CD1c-positive myeloid dendritic cell (primary cell): Measurements from ENCODE around the gene LBX1.
A peak's percentile ranks its signal among the peaks of the same experiment; 100 is the strongest.

Experiments used
- DNase-seq: peaks from one replicate; pipeline ENCODE4 v3.0.0-alpha.2; 2016; ENCODE audit errors: extremely low spot score

The LBX1 gene

GRCh38 chr10:101225846-101226421 lies 3.3 kb downstream of the LBX1 start:
- no peak for DNase-seq

- DNase-seq, result no peak
These were observed 4.1 kb downstream of the LBX1 start for GRCh38 chr10:101224910-101225823.

GRCh38 chr10:101224060-101224909 lies 5.0 kb downstream of the LBX1 start:
- DNase-seq, result no peak

- no peak for DNase-seq
These were observed 5.8 kb downstream of the LBX1 start for GRCh38 chr10:101223274-101224059.

- peak; percentile 51 for DNase-seq
These were observed 6.5 kb downstream of the LBX1 start for GRCh38 chr10:101222683-101223273.

GRCh38 chr10:101221963-101222531 lies 7.2 kb downstream of the LBX1 start:
- no peak for DNase-seq

GRCh38 chr10:101221549-101221948 lies 7.7 kb downstream of the LBX1 start:
- DNase-seq, result no peak

GRCh38 chr10:101219946-101220451 lies 9.3 kb downstream of the LBX1 start:
- DNase-seq, result no peak

- no peak for DNase-seq
These were observed 9.9 kb downstream of the LBX1 start for GRCh38 chr10:101219139-101219945.

- no peak for DNase-seq
These were observed 10.7 kb downstream of the LBX1 start for GRCh38 chr10:101218351-101219138.

GRCh38 chr10:101217450-101218281 lies 11.6 kb downstream of the LBX1 start:
- peak; percentile 41 for DNase-seq

GRCh38 chr10:101217044-101217425 lies 12.2 kb downstream of the LBX1 start:
- no peak for DNase-seq

GRCh38 chr10:101216207-101217043 lies 12.8 kb downstream of the LBX1 start:
- no peak for DNase-seq

GRCh38 chr10:101215397-101216206 lies 13.7 kb downstream of the LBX1 start:
- DNase-seq, result no peak

GRCh38 chr10:101214446-101215396 lies 14.5 kb downstream of the LBX1 start:
- DNase-seq, result peak; percentile 67
